HCT116 (cell line): ENCODE results near the gene AAR2. TPM values are rescaled to one million over a fixed set of nuclear protein-coding genes. Genes with fewer than 3 reads are reported as not detected.

Experiments used
- ATAC-seq: fragments of 200-7000 bp; cut with Tn5 transposase; 2 replicates; pipeline ENCODE4 v1.9.1; 2020; ENCODE audit warnings: mild to moderate bottlenecking, moderate library complexity
- BruUV-seq: library from RNA; stranded (reverse); fragments of 400-500 nt; replicated peaks from 2 replicates; lab custom pipeline; 2021; lab: Mats Ljungman, UMichigan
- CTCF ChIA-PET: fragments of 300-600 bp; sonication (Branson Sonifier 250); formaldehyde crosslinking; loops from one replicate; lab custom pipeline; 2021; ENCODE audit warnings: antibody characterized with exemption; lab: Charles Lee
- POLR2A ChIA-PET: fragments of 300-600, 350-600 bp; sonication (Branson Sonifier 250); formaldehyde crosslinking; loops from one replicate; lab custom pipeline; 2021; ENCODE audit warnings: antibody characterized with exemption; lab: Charles Lee
- RAD21 ChIA-PET, 2 experiments: fragments of 300-600 bp; sonication (Branson Sonifier 250); formaldehyde crosslinking; loops; one replicate each; lab custom pipeline; 2023; ENCODE audit warnings: low total read pairs in 2 of 2; ENCODE audit not compliant: uncharacterized antibody in 2 of 2, unreplicated experiment in 2 of 2, low non-redundant PET in 1 of 2; lab: Charles Lee
- DNase-seq: peaks from one replicate; pipeline ENCODE4 v3.0.0-alpha.2; 2010; ENCODE audit warnings: low read depth, low spot score
- H2AFZ ChIP-seq: fragments of 200-600 bp; shearing (Covaris generic), sonication (generic); 2 replicates; pipeline ENCODE4 v1.6.1; 2017; ENCODE audit warnings: low read depth, mixed run types, mixed read lengths, antibody characterized with exemption, low read length; ENCODE audit not compliant: poor library complexity, severe bottlenecking
- H3K27ac ChIP-seq: 2 replicates; pipeline ENCODE4 v1.5.1; 2012; ENCODE audit warnings: low read depth, low read length
- H3K27me3 ChIP-seq: fragments of 200-600 bp; sonication (generic); 2 replicates; pipeline ENCODE4 v1.6.1; 2016; ENCODE audit warnings: mixed run types, low read length, mixed read lengths; ENCODE audit not compliant: insufficient read depth
- H3K36me3 ChIP-seq, 2 experiments: fragments of 200-500 bp in 1 of 2; fragments of 200-600 bp in 1 of 2; sonication (Bioruptor generic) in 1 of 2; sonication (generic) in 1 of 2; 2 replicates each; pipeline versions ENCODE4 v1.5.1 to v1.6.1; 2014 to 2016; ENCODE audit warnings: low read length in 2 of 2, inconsistent platforms in 1 of 2, mixed read lengths in 1 of 2, mixed run types in 1 of 2; ENCODE audit not compliant: insufficient read depth in 2 of 2, control insufficient read depth in 1 of 2
- H3K4me1 ChIP-seq, 2 experiments: fragments of 200-600 bp in 1 of 2; sonication (generic) in 1 of 2; 2 replicates each; pipeline versions ENCODE4 v1.5.1 to v1.6.1; 2012 to 2017; ENCODE audit warnings: low read length in 2 of 2, inconsistent platforms in 1 of 2, mild to moderate bottlenecking in 1 of 2, mixed read lengths in 1 of 2, mixed run types in 1 of 2, moderate library complexity in 1 of 2; ENCODE audit not compliant: insufficient read depth in 2 of 2, control insufficient read depth in 1 of 2
- H3K4me2 ChIP-seq: fragments of 200-600 bp; sonication (generic); 2 replicates; pipeline ENCODE4 v1.6.1; 2017; ENCODE audit warnings: mixed run types, low read length, mixed read lengths
- H3K4me3 ChIP-seq, 2 experiments: fragments of 200-600 bp in 1 of 2; sonication (generic) in 1 of 2; replicated peaks in 1 of 2; 2 replicates each; pipeline ENCODE4 v1.5.1; 2011 to 2016; ENCODE audit warnings: low read length in 2 of 2, control low read depth in 1 of 2, low read depth in 1 of 2, mild to moderate bottlenecking in 1 of 2, mixed read lengths in 1 of 2, mixed run types in 1 of 2
- H3K79me2 ChIP-seq: fragments of 200-600 bp; sonication (generic); 2 replicates; pipeline ENCODE4 v1.6.1; 2017; ENCODE audit warnings: mild to moderate bottlenecking, mixed run types, low read length, moderate library complexity, mixed read lengths; ENCODE audit not compliant: insufficient read depth
- H3K9ac ChIP-seq: fragments of 200-600 bp; sonication (generic); 2 replicates; pipeline ENCODE4 v1.6.1; 2016; ENCODE audit warnings: low read length, mixed read lengths
- H3K9me2 ChIP-seq: fragments of 200-600 bp; sonication (generic), shearing (Covaris generic); 2 replicates; pipeline ENCODE4 v1.6.1; 2017; ENCODE audit warnings: mixed run types, mild to moderate bottlenecking, moderate library complexity; ENCODE audit not compliant: insufficient read depth
- H3K9me3 ChIP-seq, 2 experiments: fragments of 200-500 bp in 1 of 2; fragments of 200-600 bp in 1 of 2; sonication (Bioruptor generic) in 1 of 2; sonication (generic) in 1 of 2; 2 replicates each; pipeline ENCODE4 v1.6.1; 2014 to 2017; ENCODE audit warnings: low read length in 2 of 2, mixed read lengths in 2 of 2, inconsistent platforms in 1 of 2, low read depth in 1 of 2, mild to moderate bottlenecking in 1 of 2, mixed run types in 1 of 2, moderate library complexity in 1 of 2; ENCODE audit not compliant: control insufficient read depth in 1 of 2, insufficient read depth in 1 of 2
- H4K20me1 ChIP-seq: fragments of 200-600 bp; sonication (generic), shearing (Covaris generic); 2 replicates; pipeline ENCODE4 v1.6.1; 2017; ENCODE audit warnings: mixed run types, mild to moderate bottlenecking, moderate library complexity; ENCODE audit not compliant: insufficient read depth
- CEBPB ChIP-seq: IDR thresholded peaks from 2 replicates; pipeline ENCODE4 v1.6.1; 2012; ENCODE audit warnings: low read depth
- EZH2phosphoT487 ChIP-seq: fragments of 200-600 bp; IDR thresholded peaks from 2 replicates; pipeline ENCODE4 v1.6.1; 2018; ENCODE audit warnings: antibody characterized with exemption, borderline replicate concordance
- SP1 ChIP-seq: IDR thresholded peaks from 2 replicates; pipeline ENCODE4 v1.6.1; 2012; ENCODE audit warnings: low read depth
- SRF ChIP-seq: IDR thresholded peaks from 2 replicates; pipeline ENCODE4 v1.6.1; 2012; ENCODE audit warnings: low read depth
- ZNF274 ChIP-seq: fragments of 200-500 bp; sonication (Bioruptor generic); IDR thresholded peaks from 2 replicates; pipeline ENCODE4 v1.6.1; 2014; ENCODE audit warnings: mild to moderate bottlenecking, low read depth, low read length, inconsistent platforms
- intact Hi-C: fragments of 100-400 bp; cut with micrococcal nuclease; formaldehyde crosslinking; loops from 2 replicates; pipeline ENCODE4 v1.10.0; 2022
- total RNA-seq: library from RNA; stranded (reverse); gene quantifications from one replicate; pipeline ENCODE4 v1.2.1, GENCODE V29; 2021; ENCODE audit not compliant: unreplicated experiment

AAR2 gene
- total RNA-seq, 1 experiment from 2014 or later = 23.3 TPM

DNA sequence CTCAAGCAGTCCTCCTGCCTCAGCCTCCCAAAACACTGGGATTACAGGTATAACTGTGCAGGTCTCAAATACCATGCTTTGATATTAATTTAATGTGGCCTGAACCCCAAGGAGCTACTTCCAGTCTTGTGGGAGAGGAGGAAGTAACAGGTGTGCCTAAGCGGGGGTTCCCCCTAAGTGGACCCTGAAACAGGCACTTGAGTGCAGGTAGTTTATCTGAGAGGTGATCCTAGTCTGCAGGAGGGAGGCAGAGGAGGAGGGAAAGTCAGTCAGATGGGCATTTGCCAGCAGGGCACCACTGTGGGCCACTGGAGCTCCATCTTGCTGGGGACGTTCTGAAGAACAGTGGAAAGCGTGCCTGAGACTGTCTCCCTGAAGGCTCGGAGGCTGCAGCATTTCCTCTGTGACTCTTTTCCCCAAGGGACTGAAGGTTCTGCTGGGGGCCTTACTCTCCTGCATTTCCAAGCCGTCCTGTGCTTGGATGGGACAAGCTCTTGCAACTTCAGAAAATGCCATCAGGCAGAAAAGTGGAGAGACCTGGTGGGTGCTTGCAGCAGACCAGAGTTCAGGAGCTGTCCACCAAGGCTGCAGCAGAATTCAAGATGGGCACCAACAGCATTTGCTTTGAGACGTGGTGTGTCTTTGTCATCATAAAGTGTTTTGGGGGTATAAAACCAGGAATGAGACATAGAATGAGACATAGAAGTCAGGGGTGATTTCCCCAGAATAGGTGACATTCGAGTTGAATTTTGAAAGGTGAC is 65.3 kb downstream of the AAR2 start:
- no peak for TF ChIP-seq SP1
- TF ChIP-seq SRF = no peak
- no peak for TF ChIP-seq CEBPB
- H3K9ac ChIP-seq = no peak overlapping the region
- no peaks in the 10 kb centered on the region for H3K9me2 ChIP-seq
- no peak overlapping the region for H3K27ac ChIP-seq
- H2AFZ ChIP-seq = no peak overlapping the region
- intact Hi-C loops = no loop called here
- no peaks in the 10 kb centered on the region for H3K79me2 ChIP-seq
- no peak overlapping the region for H3K4me2 ChIP-seq
- BruUV-seq = no TSS peak
- H3K27me3 ChIP-seq = peaks cover 45% of the 10 kb centered on the region
- no peaks in the 10 kb centered on the region for H3K36me3 ChIP-seq
- ChIA-PET CTCF (no interaction called here), RAD21 (no interaction called here), POLR2A (interaction anchor here (0.6 kb wide), 1 partner anchor 627 kb away, joined by 3 read pairs; no protein-coding TSS in a partner anchor)
- no peak for ATAC-seq
- no peaks in the 10 kb centered on the region for H3K4me1 ChIP-seq
- H3K9me3 ChIP-seq = no peaks in the 10 kb centered on the region
- H3K4me3 ChIP-seq = no peak overlapping the region
- DNase-seq = no peak
- H4K20me1 ChIP-seq = no peaks in the 10 kb centered on the region

DNA sequence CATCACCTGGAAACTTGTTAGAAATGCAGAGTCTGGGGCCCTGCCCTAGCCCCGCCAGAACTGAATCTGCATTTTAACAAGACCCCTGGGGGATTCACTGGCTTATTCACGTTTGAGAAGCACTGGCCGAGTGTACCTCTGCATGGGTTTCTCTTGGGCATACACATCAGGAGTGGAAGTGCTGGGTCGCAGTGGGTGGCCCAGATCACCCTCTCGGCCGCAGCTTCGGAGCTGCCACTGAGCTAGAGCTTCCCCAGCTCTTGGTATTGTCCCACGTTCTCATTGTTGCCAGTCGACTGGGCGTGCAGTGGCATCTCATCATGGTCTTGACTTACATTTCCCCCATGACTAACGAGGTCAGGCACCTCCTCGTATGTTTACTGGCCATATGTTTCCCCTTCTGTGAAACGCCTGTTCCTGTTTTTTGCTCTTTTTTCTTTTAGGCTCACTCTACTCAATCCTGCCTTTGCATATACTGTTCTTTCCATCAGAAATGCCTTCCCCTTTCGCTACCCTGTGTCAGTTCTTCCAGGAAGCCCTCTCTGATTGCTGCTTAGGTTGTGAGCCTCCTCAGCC is 66.8 kb downstream of the AAR2 start:
- H3K79me2 ChIP-seq = no peaks in the 10 kb centered on the region
- no peaks in the 10 kb centered on the region for H3K36me3 ChIP-seq
- no peak overlapping the region for H3K27ac ChIP-seq
- H4K20me1 ChIP-seq = no peaks in the 10 kb centered on the region
- no peak overlapping the region for H3K4me3 ChIP-seq
- no peaks in the 10 kb centered on the region for H3K9me3 ChIP-seq
- BruUV-seq = no TSS peak
- no peaks in the 10 kb centered on the region for H3K9me2 ChIP-seq
- no peak for DNase-seq
- RAD21 ChIA-PET = no interaction called here
- no peak overlapping the region for H2AFZ ChIP-seq
- intact Hi-C loops = no loop called here
- no peak for TF ChIP-seq ZNF274
- no peak for TF ChIP-seq SP1
- TF ChIP-seq EZH2phosphoT487 = no peak
- TF ChIP-seq, all 23 proteins: peak for 0
- no peak for ATAC-seq
- Histone ChIP-seq H3K27me3 (peaks cover 40% of the 10 kb centered on the region), H3K4me1 (no peaks in the 10 kb centered on the region), H3K4me2 (no peak overlapping the region), H3K9ac (no peak overlapping the region)
- POLR2A ChIA-PET = no interaction called here
- CTCF ChIA-PET = no interaction called here
